GM18861 (cell line): ENCODE measurements around the gene HEXIM1.

ENCODE experiments used
- ATAC-seq: cut with Tn5 transposase; IDR thresholded peaks from one replicate; pipeline ENCODE4 v1.9.1; 2021; ENCODE audit not compliant: unreplicated experiment

Gene HEXIM1

GRCh38 chr17:45128989-45129388 lies 19.3 kb upstream of the HEXIM1 start:
- ATAC-seq, result no peak

GRCh38 chr17:45129426-45129939 lies 18.8 kb upstream of the HEXIM1 start:
- no peak for ATAC-seq

- no peak for ATAC-seq
Observed at GRCh38 chr17:45129940-45130680, 18.2 kb upstream of the HEXIM1 start.

- no peak for ATAC-seq
Observed at GRCh38 chr17:45130681-45131615, 17.3 kb upstream of the HEXIM1 start.

GRCh38 chr17:45131616-45132319 lies 16.5 kb upstream of the HEXIM1 start:
- ATAC-seq, result no peak

GRCh38 chr17:45132320-45132571 lies 16.0 kb upstream of the HEXIM1 start, which contains the start of gene PLCD3:
PLCD3 (minus strand) TSS chr17:45132515; CDS start chr17:45132410, 105 bp downstream.
- peak; percentile 2 for ATAC-seq

- ATAC-seq, result peak; percentile 35
Observed at GRCh38 chr17:45132572-45133463, 15.5 kb upstream of the HEXIM1 start.

GRCh38 chr17:45135192-45135977 lies 12.9 kb upstream of the HEXIM1 start, which contains the start of gene ACBD4:
ACBD4 (plus strand) TSS chr17:45135687; CDS start chr17:45136145, 458 bp downstream.
- ATAC-seq, result peak; percentile 65

- ATAC-seq, result no peak
Observed at GRCh38 chr17:45135978-45136791, 12.1 kb upstream of the HEXIM1 start.

GRCh38 chr17:45136846-45137560 lies 11.3 kb upstream of the HEXIM1 start:
- no peak for ATAC-seq

- ATAC-seq, result no peak
Observed at GRCh38 chr17:45137561-45138305, 10.5 kb upstream of the HEXIM1 start.

- no peak for ATAC-seq
Observed at GRCh38 chr17:45138911-45139532, 9.3 kb upstream of the HEXIM1 start.

- ATAC-seq, result no peak
Observed at GRCh38 chr17:45139533-45139920, 8.7 kb upstream of the HEXIM1 start.

GRCh38 chr17:45143094-45143670 lies 5.1 kb upstream of the HEXIM1 start:
- ATAC-seq, result no peak

GRCh38 chr17:45143767-45144198 lies 4.5 kb upstream of the HEXIM1 start:
- no peak for ATAC-seq
